GM12878 (cell line): Measurements from ENCODE around the gene TSC22D1. TPM values are rescaled to one million over a fixed set of nuclear protein-coding genes. Genes with fewer than 3 reads are reported as not detected.

ENCODE experiments used
- ATAC-seq: fragments of 200-7000 bp; cut with Tn5 transposase; 3 replicates; pipeline ENCODE4 v1.9.1; 2020; ENCODE audit warnings: mild to moderate bottlenecking, moderate library complexity
- BruUV-seq: library from RNA; stranded (reverse); fragments of 400-500 nt; replicated peaks from 2 replicates; lab custom pipeline; 2021; lab: Mats Ljungman, UMichigan
- CTCF ChIA-PET: fragments of 300-600 bp; sonication (Branson Sonifier 250); formaldehyde crosslinking; extraction: SDS; loops from one replicate; lab custom pipeline; 2021; ENCODE audit warnings: inconsistent platforms; lab: Yijun Ruan, JAX
- POLR2A ChIA-PET: fragments of 350-600 bp; formaldehyde crosslinking; extraction: SDS; loops from one replicate; lab custom pipeline; 2021; ENCODE audit warnings: inconsistent platforms; lab: Charles Lee
- RAD21 ChIA-PET: fragments of 300-600 bp; sonication (Branson Sonifier 250); formaldehyde crosslinking; loops from one replicate; lab custom pipeline; 2023; ENCODE audit warnings: antibody characterized with exemption; ENCODE audit not compliant: unreplicated experiment; lab: Charles Lee
- SMC1A ChIA-PET: fragments of 300-600 bp; sonication (Branson Sonifier 250); formaldehyde crosslinking; loops from one replicate; lab custom pipeline; 2023; ENCODE audit not compliant: unreplicated experiment, uncharacterized antibody; lab: Charles Lee
- DNase-seq: peaks from one replicate; pipeline ENCODE4 v3.0.0-alpha.2; 2011; ENCODE audit warnings: low read depth, low spot score
- FAIRE-seq: peaks from 3 replicates; lab custom pipeline; 2011; peaks lifted over from hg19 to GRCh38; lab: Jason Lieb, UNC
- H2AFZ ChIP-seq: 2 replicates; pipeline ENCODE4 v1.6.0; 2011; ENCODE audit warnings: low read depth, low read length, control low read depth; ENCODE audit not compliant: control insufficient read depth
- H3K27ac ChIP-seq: 2 replicates; pipeline ENCODE4 v1.5.1; 2011; ENCODE audit warnings: control low read depth; ENCODE audit not compliant: control insufficient read depth, insufficient read depth
- H3K27me3 ChIP-seq, 2 experiments: replicated peaks in 1 of 2; 2 replicates each; pipeline versions ENCODE4 v1.6.0 to v1.6.1; 2011; ENCODE audit warnings: low read length in 1 of 2; ENCODE audit not compliant: control insufficient read depth in 2 of 2, insufficient read depth in 2 of 2
- H3K36me3 ChIP-seq, 2 experiments: 2 replicates each; pipeline ENCODE4 v1.5.1; 2011; ENCODE audit warnings: low read length in 1 of 2; ENCODE audit not compliant: control insufficient read depth in 2 of 2, insufficient read depth in 2 of 2
- H3K4me1 ChIP-seq: 2 replicates; pipeline ENCODE4 v1.6.1; 2011; ENCODE audit warnings: mild to moderate bottlenecking, low read length, moderate library complexity, mixed read lengths; ENCODE audit not compliant: control insufficient read depth, insufficient read depth
- H3K4me2 ChIP-seq: 2 replicates; pipeline ENCODE4 v1.6.0; 2011; ENCODE audit warnings: control low read depth; ENCODE audit not compliant: control insufficient read depth, insufficient read depth
- H3K4me3 ChIP-seq: fragments of 200-600 bp; sonication (generic); 2 replicates; pipeline ENCODE4 v1.5.1; 2016
- H3K79me2 ChIP-seq: 2 replicates; pipeline ENCODE4 v1.6.0; 2011; ENCODE audit warnings: low read length; ENCODE audit not compliant: control insufficient read depth, insufficient read depth
- H3K9ac ChIP-seq: 2 replicates; pipeline ENCODE4 v1.8.0; 2011; ENCODE audit warnings: low read length, control low read depth, mixed read lengths; ENCODE audit not compliant: control insufficient read depth, insufficient read depth
- H3K9me3 ChIP-seq: replicated peaks from 3 replicates; pipeline ENCODE4 v1.5.1; 2011; ENCODE audit warnings: mild to moderate bottlenecking, low read length; ENCODE audit not compliant: control insufficient read depth, insufficient read depth
- H4K20me1 ChIP-seq: 2 replicates; pipeline ENCODE4 v1.6.0; 2011; ENCODE audit not compliant: control insufficient read depth, insufficient read depth
- BCL11A ChIP-seq: IDR thresholded peaks from 2 replicates; pipeline ENCODE4 v1.6.1; 2011; ENCODE audit warnings: low read depth, low read length
- BHLHE40 ChIP-seq, 2 experiments: fragments of 450-650 bp in 1 of 2; IDR thresholded peaks; 2 replicates each; pipeline ENCODE4 v1.6.1; 2011 to 2017; ENCODE audit warnings: low read depth in 2 of 2, borderline replicate concordance in 1 of 2, improper control_type of control experiment in 1 of 2, low read length in 1 of 2, mild to moderate bottlenecking in 1 of 2
- CREM ChIP-seq: IDR thresholded peaks from 2 replicates; pipeline ENCODE4 v1.6.1; 2014; ENCODE audit warnings: antibody characterized with exemption, low read depth
- EED ChIP-seq: sonication (generic); IDR thresholded peaks from 2 replicates; pipeline ENCODE4 v1.6.1; 2016; ENCODE audit warnings: antibody characterized with exemption, low read depth
- IKZF2 ChIP-seq, 2 experiments: fragments of 450-650 bp; IDR thresholded peaks; 2 replicates each; pipeline ENCODE4 v1.6.1; 2017; ENCODE audit warnings: mild to moderate bottlenecking in 2 of 2, moderate library complexity in 2 of 2
- IRF5 ChIP-seq: fragments of 450-650 bp; IDR thresholded peaks from 2 replicates; pipeline ENCODE4 v1.6.1; 2017; ENCODE audit warnings: borderline replicate concordance
- KDM1A ChIP-seq: fragments of 200-600 bp; sonication (generic); IDR thresholded peaks from 2 replicates; pipeline ENCODE4 v1.6.1; 2016; ENCODE audit warnings: borderline replicate concordance
- MYC ChIP-seq: IDR thresholded peaks from 2 replicates; pipeline ENCODE4 v1.6.1; 2011; ENCODE audit warnings: mild to moderate bottlenecking, low read length, moderate library complexity, inconsistent platforms; ENCODE audit not compliant: insufficient read depth, insufficient replicate concordance, insufficient read length, severe bottlenecking
- NFIC ChIP-seq: IDR thresholded peaks from 2 replicates; pipeline ENCODE4 v1.6.1; 2012; ENCODE audit warnings: low read depth, mild to moderate bottlenecking, inconsistent platforms, low read length, moderate library complexity
- NR2C2 ChIP-seq: IDR thresholded peaks from 2 replicates; pipeline ENCODE4 v1.6.1; 2011; ENCODE audit warnings: borderline replicate concordance, low read depth; ENCODE audit not compliant: control insufficient read depth, insufficient read length
- RBBP5 ChIP-seq: fragments of 200-600 bp; sonication (generic); conservative IDR thresholded peaks from 2 replicates; pipeline ENCODE4 v1.6.1; 2016
- RUNX3 ChIP-seq: IDR thresholded peaks from 2 replicates; pipeline ENCODE4 v1.6.1; 2012; ENCODE audit warnings: low read length, inconsistent platforms
- SMAD1 ChIP-seq: fragments of 450-650 bp; IDR thresholded peaks from 2 replicates; pipeline ENCODE4 v1.6.1; 2018; ENCODE audit warnings: mild to moderate bottlenecking, low read depth; ENCODE audit not compliant: partially characterized antibody
- SREBF2 ChIP-seq: IDR thresholded peaks from 2 replicates; pipeline ENCODE4 v1.6.1; 2012; ENCODE audit warnings: mild to moderate bottlenecking, low read length
- TBL1XR1 ChIP-seq: IDR thresholded peaks from 2 replicates; pipeline ENCODE4 v1.6.1; 2012; ENCODE audit warnings: low read depth, low read length, improper control_type of control experiment
- whole genome bisulfite sequencing: methylation state at CpG from one replicate; pipeline ENCODE4 v1.1.6; 2016; ENCODE audit warnings: low lambda C conversion rate; ENCODE audit not compliant: insufficient replicate concordance, insufficient coverage; ENCODE audit errors: missing lambda C conversion rate; 5-methylcytosine and 5-hydroxymethylcytosine counted together
- in situ Hi-C: fragments of 300-500 bp; cut with MboI; formaldehyde crosslinking; loops from 9 replicates; pipeline ENCODE4 v1.14.3; 2018; ENCODE audit warnings: mixed read lengths
- intact Hi-C: fragments of 100-400 bp; cut with micrococcal nuclease; formaldehyde crosslinking; loops from one replicate; pipeline ENCODE4 v1.14.2; 2022; ENCODE audit not compliant: unreplicated experiment
- polyA plus RNA-seq, 11 experiments: library from polyadenylated mRNA; depleted of rRNA in 4 of 11; unstranded in 6 of 11; stranded (reverse) in 5 of 11; fragments of >200 nt; fragmentation: Nextera tagmentation in 4 of 11; fragmentation: Illumina TruSeq in 1 of 11; extraction: Ambion mirVana in 4 of 11; extraction: Trizol in 1 of 11; gene quantifications; 1 replicate in 1 of 11; 2 replicates in 10 of 11; pipeline versions ENCODE4 v1.2.1 to v1.2.3, GENCODE V29; 2011 to 2016; ENCODE audit warnings: inconsistent platforms in 2 of 11, missing spikeins in 2 of 11, low read depth in 1 of 11
- total RNA-seq, 4 experiments: library from RNA; depleted of rRNA in 3 of 4; stranded (reverse); fragments of >200 nt in 3 of 4; fragmentation: Illumina TruSeq in 1 of 4; extraction: Trizol in 1 of 4; gene quantifications; 2 replicates each; pipeline versions ENCODE4 v1.2.1 to v1.2.3, GENCODE V29; 2013 to 2021

TSC22D1 gene
- total and polyA plus RNA-seq, 10 of the 15 experiments (the other 5 are each of a cell fraction or from before 2014, with no cell fraction given) = 0.37 to 15.7 (median 7.5) TPM

DNA sequence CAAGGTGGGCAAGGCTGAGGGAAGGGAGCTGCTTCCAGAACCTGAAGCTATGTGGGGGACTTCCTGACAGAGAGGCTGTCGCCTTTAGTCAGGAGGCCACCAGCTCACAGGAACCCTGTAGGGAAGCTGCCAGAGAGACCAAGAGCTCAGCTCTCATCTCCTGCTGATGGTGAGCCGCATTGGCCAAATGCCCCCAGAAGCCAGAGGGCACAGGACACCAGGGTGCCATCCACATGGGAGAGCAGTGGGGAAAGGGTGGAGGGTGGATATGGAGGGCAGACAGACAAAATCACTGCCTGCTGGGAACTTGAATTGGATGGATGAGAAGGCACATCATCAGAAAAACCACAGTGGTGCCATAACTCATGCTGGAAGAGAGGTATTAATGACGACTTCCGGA is 166.5 kb downstream of the TSC22D1 start (continued):
- TF ChIP-seq IRF5 = no peak
- no peak for TF ChIP-seq NFIC
- TF ChIP-seq MYC = no peak
- TF ChIP-seq RUNX3 = no peak
- no peak for TF ChIP-seq EED
- no peak for TF ChIP-seq CREM

DNA sequence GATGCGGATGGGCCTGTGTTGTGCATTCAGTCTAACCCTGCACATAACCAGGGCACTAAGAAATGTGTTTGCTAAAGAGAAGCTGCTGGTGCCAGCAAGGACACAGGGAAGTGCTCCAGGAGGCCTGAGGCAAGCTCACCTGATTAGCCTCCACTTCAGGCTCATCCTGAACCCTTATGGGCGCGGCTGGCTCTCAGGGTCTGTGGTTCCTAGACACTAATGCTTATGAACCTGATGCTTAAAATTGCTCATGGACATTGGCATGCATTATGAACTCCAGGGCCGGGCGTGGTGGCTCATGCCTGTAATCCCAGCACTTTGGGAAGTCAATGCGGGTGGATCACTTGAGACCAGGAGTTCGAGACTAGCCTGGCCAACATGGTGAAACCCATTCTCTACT is 168.2 kb downstream of the TSC22D1 start:
- no peaks in the 10 kb centered on the region for H3K4me1 ChIP-seq
- no peak for TF ChIP-seq RBBP5
- no peak for TF ChIP-seq BHLHE40 (IDR thresholded peaks at IDR 0.05; ENCODE audit: borderline replicate concordance in 1 of 2, low read depth in 2 of 2, low read length in 1 of 2)
- TF ChIP-seq SMAD1 = no peak
- TF ChIP-seq SREBF2 = no peak
- TF ChIP-seq NR2C2 = no peak
- no peak for TF ChIP-seq TBL1XR1
- no peak for TF ChIP-seq KDM1A
- no peak for TF ChIP-seq BCL11A
- TF ChIP-seq IKZF2 (IDR thresholded peaks at IDR 0.05) = no peak
- TF ChIP-seq, all 136 proteins: peak for 0
- H3K9ac ChIP-seq = no peak overlapping the region
- CTCF ChIA-PET = no interaction called here
- BruUV-seq = no TSS peak
- SMC1A ChIA-PET = no interaction called here
- ATAC-seq = no peak
- no peaks in the 10 kb centered on the region; the same call in 1 of the 2 replicates for H4K20me1 ChIP-seq
- DNase-seq = no peak
- no peak overlapping the region for H3K27ac ChIP-seq
- RAD21 ChIA-PET = no interaction called here
- no peak overlapping the region for H3K4me2 ChIP-seq
- 39% methylated on average over 7 of the region's 7 CpGs for WGBS
- POLR2A ChIA-PET = no interaction called here
- in situ Hi-C loops (no loop called here), intact Hi-C loops (no loop called here)
- H3K36me3 ChIP-seq = no peaks in the 10 kb centered on the region
- no peak for FAIRE-seq
- no peaks in the 10 kb centered on the region for H3K9me3 ChIP-seq
- H2AFZ ChIP-seq = no peak overlapping the region
- H3K79me2 ChIP-seq = no peaks in the 10 kb centered on the region
- H3K4me3 ChIP-seq = no peak overlapping the region
- H3K27me3 ChIP-seq = peaks cover 0 to 4% of the 10 kb centered on the region in 2 experiments; a peak in 2 of 4 replicates
